Activated T-helper 1 cell treated with Interleukin-2 at 50 U/mL for 16 hours (primary cell): ENCODE results near the gene LARGE1.
"Not testable (repeated sequence)": the region's sequence is repeated elsewhere in the genome, so short reads cannot be mapped to it uniquely, and the experiment has no call there.

Source experiments
- DNase-seq: peaks from one replicate; pipeline ENCODE4 v3.0.0-alpha.2; 2020; ENCODE audit warnings: low read depth

Gene LARGE1

GRCh38 chr22:33883961-33884808 lies 36.1 kb downstream of the LARGE1 start:
- DNase-seq: no peak

GRCh38 chr22:33883561-33883960 lies 36.7 kb downstream of the LARGE1 start:
- no peak for DNase-seq

GRCh38 chr22:33882991-33883390 lies 37.3 kb downstream of the LARGE1 start:
- DNase-seq: no peak

GRCh38 chr22:33880986-33881385 lies 39.3 kb downstream of the LARGE1 start:
- no peak for DNase-seq

GRCh38 chr22:33879796-33880195 lies 40.5 kb downstream of the LARGE1 start:
- DNase-seq: no peak

GRCh38 chr22:33875316-33875715 lies 45.0 kb downstream of the LARGE1 start:
- DNase-seq: no peak

GRCh38 chr22:33874206-33874605 lies 46.1 kb downstream of the LARGE1 start:
- DNase-seq: no peak

GRCh38 chr22:33873666-33874065 lies 46.6 kb downstream of the LARGE1 start:
- no peak for DNase-seq

GRCh38 chr22:33873186-33873585 lies 47.1 kb downstream of the LARGE1 start:
- no peak for DNase-seq

- no peak for DNase-seq
Observed at GRCh38 chr22:33871935-33872334, 48.3 kb downstream of the LARGE1 start.

GRCh38 chr22:33869946-33870345 lies 50.3 kb downstream of the LARGE1 start:
- DNase-seq: no peak

- DNase-seq: no peak
Observed at GRCh38 chr22:33867971-33868370, 52.3 kb downstream of the LARGE1 start.

GRCh38 chr22:33867118-33867866 lies 53.0 kb downstream of the LARGE1 start:
- DNase-seq: no peak

GRCh38 chr22:33866511-33866910 lies 53.8 kb downstream of the LARGE1 start:
- DNase-seq: no peak

GRCh38 chr22:33865996-33866395 lies 54.3 kb downstream of the LARGE1 start:
- DNase-seq: no peak

GRCh38 chr22:33865248-33865647 lies 55.0 kb downstream of the LARGE1 start:
- no peak for DNase-seq

- DNase-seq: no peak
Observed at GRCh38 chr22:33864723-33865130, 55.5 kb downstream of the LARGE1 start.

- DNase-seq: no peak
Observed at GRCh38 chr22:33861216-33861875, 58.9 kb downstream of the LARGE1 start.

GRCh38 chr22:33860386-33860785 lies 59.9 kb downstream of the LARGE1 start:
- no peak for DNase-seq

- no peak for DNase-seq
Observed at GRCh38 chr22:33859311-33859710, 61.0 kb downstream of the LARGE1 start.

- DNase-seq: not testable (repeated sequence)
Observed at GRCh38 chr22:33858653-33859052, 61.6 kb downstream of the LARGE1 start.

GRCh38 chr22:33857767-33858166 lies 62.5 kb downstream of the LARGE1 start:
- DNase-seq: not testable (repeated sequence)

- DNase-seq: no peak
Observed at GRCh38 chr22:33854724-33855123, 65.6 kb downstream of the LARGE1 start.
